ENCODE measurements around the gene SLC25A21. TPM values are rescaled to one million over a fixed set of nuclear protein-coding genes. Genes with fewer than 3 reads are reported as not detected.
A peak's percentile ranks its signal among the peaks of the same experiment; 100 is the strongest.

SLC25A21 gene
- polyA plus RNA-seq, 1 experiment, result 1.5 TPM

GRCh38 chr14:37116933-37117849 is 55.2 kb downstream of the SLC25A21 start:
- no peak overlapping the region for H3K27ac ChIP-seq (ENCODE audit: low read depth, low read length)
- H3K4me3 ChIP-seq (ENCODE audit: low read depth, low read length), result no peak overlapping the region
- POLR2A ChIA-PET, result no interaction called here
- no peaks in the 10 kb centered on the region for H3K27me3 ChIP-seq (ENCODE audit: control insufficient read depth, insufficient read depth, low read length)
- peak; percentile 8 for DNase-seq (ENCODE audit: low read depth, low spot score)
- peak; percentile 70 for TF ChIP-seq CTCF (IDR thresholded peaks at IDR 0.05; ENCODE audit: low read depth, low read length)
- no peaks in the 10 kb centered on the region for H3K9me3 ChIP-seq (ENCODE audit: control insufficient read depth, insufficient read depth, low read length)
- CTCF ChIA-PET, result interaction anchor here (0.5 to 3.2 kb wide), 43 partner anchors 9 to 750 kb away, joined by 3 to 31 read pairs (median 4); no protein-coding TSS in a partner anchor

- no peak for DNase-seq (ENCODE audit: low read depth, low spot score)
- Histone ChIP-seq H3K27me3 (ENCODE audit: control insufficient read depth, insufficient read depth, low read length) (no peaks in the 10 kb centered on the region), H3K4me3 (ENCODE audit: low read depth, low read length) (no peak overlapping the region), H3K9me3 (ENCODE audit: control insufficient read depth, insufficient read depth, low read length) (no peaks in the 10 kb centered on the region), H3K27ac (ENCODE audit: low read depth, low read length) (no peak overlapping the region)
- ChIA-PET CTCF (interaction anchor here (1.0 to 3.2 kb wide), 2 partner anchors 173 to 467 kb away, joined by 3 to 23 read pairs; no protein-coding TSS in a partner anchor), POLR2A (no interaction called here)
- no peak for TF ChIP-seq CTCF (IDR thresholded peaks at IDR 0.05; ENCODE audit: low read depth, low read length)
Measured at GRCh38 chr14:37115406-37115805, 57.0 kb downstream of the SLC25A21 start.

GRCh38 chr14:37114559-37114958 is 57.8 kb downstream of the SLC25A21 start:
- POLR2A ChIA-PET, result no interaction called here
- no peaks in the 10 kb centered on the region for H3K9me3 ChIP-seq (ENCODE audit: control insufficient read depth, insufficient read depth, low read length)
- no peak for DNase-seq (ENCODE audit: low read depth, low spot score)
- CTCF ChIA-PET, result no interaction called here
- H3K27ac ChIP-seq (ENCODE audit: low read depth, low read length), result no peak overlapping the region
- no peak for TF ChIP-seq CTCF (IDR thresholded peaks at IDR 0.05; ENCODE audit: low read depth, low read length)
- H3K4me3 ChIP-seq (ENCODE audit: low read depth, low read length), result no peak overlapping the region
- H3K27me3 ChIP-seq (ENCODE audit: control insufficient read depth, insufficient read depth, low read length), result no peaks in the 10 kb centered on the region

GRCh38 chr14:37114002-37114401 is 58.4 kb downstream of the SLC25A21 start:
- ChIA-PET CTCF (interaction anchor here (0.7 to 0.8 kb wide), 2 partner anchors 172 to 465 kb away, joined by 3 read pairs; no protein-coding TSS in a partner anchor), POLR2A (no interaction called here)
- H3K27ac ChIP-seq (ENCODE audit: low read depth, low read length), result no peak overlapping the region
- no peak for DNase-seq (ENCODE audit: low read depth, low spot score)
- H3K27me3 ChIP-seq (ENCODE audit: control insufficient read depth, insufficient read depth, low read length), result no peaks in the 10 kb centered on the region
- no peaks in the 10 kb centered on the region for H3K9me3 ChIP-seq (ENCODE audit: control insufficient read depth, insufficient read depth, low read length)
- H3K4me3 ChIP-seq (ENCODE audit: low read depth, low read length), result no peak overlapping the region
- no peak for TF ChIP-seq CTCF (IDR thresholded peaks at IDR 0.05; ENCODE audit: low read depth, low read length)

- no peaks in the 10 kb centered on the region for H3K9me3 ChIP-seq (ENCODE audit: control insufficient read depth, insufficient read depth, low read length)
- DNase-seq (ENCODE audit: low read depth, low spot score), result no peak
- no peak for TF ChIP-seq CTCF (IDR thresholded peaks at IDR 0.05; ENCODE audit: low read depth, low read length)
- CTCF ChIA-PET, result no interaction called here
- no peak overlapping the region for H3K4me3 ChIP-seq (ENCODE audit: low read depth, low read length)
- POLR2A ChIA-PET, result no interaction called here
- H3K27ac ChIP-seq (ENCODE audit: low read depth, low read length), result no peak overlapping the region
- no peaks in the 10 kb centered on the region for H3K27me3 ChIP-seq (ENCODE audit: control insufficient read depth, insufficient read depth, low read length)
Measured at GRCh38 chr14:37098132-37098531, 74.3 kb downstream of the SLC25A21 start.
